Stomach (tissue), 4 donors: ENCODE data around the gene UST.

Experiments
- CTCF ChIP-seq, 7 experiments: fragments of 450-650 bp in 4 of 7; fragments of 200-600 bp in 3 of 7; sonication (generic) in 3 of 7; IDR thresholded peaks; one replicate each; pipeline ENCODE4 v1.5.1; 2016 to 2019; ENCODE audit warnings: antibody characterized with exemption in 7 of 7, control low read depth in 2 of 7, mild to moderate bottlenecking in 1 of 7
- EP300 ChIP-seq: sonication (generic); formaldehyde crosslinking; IDR thresholded peaks from one replicate; pipeline ENCODE4 v1.6.1; 2017; ENCODE audit warnings: antibody characterized with exemption
- POLR2A ChIP-seq, 4 donors: fragments of 450-650 bp; IDR thresholded peaks; one replicate each; pipeline ENCODE4 v1.6.1; 2016; ENCODE audit warnings: antibody characterized with exemption in 4 of 4, control low read depth in 2 of 4, mild to moderate bottlenecking in 1 of 4, moderate library complexity in 1 of 4
- POLR2AphosphoS5 ChIP-seq, 3 donors: sonication (generic); formaldehyde crosslinking; IDR thresholded peaks; one replicate each; pipeline ENCODE4 v1.6.1; 2016; ENCODE audit warnings: antibody characterized with exemption in 3 of 3

- TF ChIP-seq CTCF (IDR thresholded peaks at IDR 0.05) (no peak), EP300 (no peak), POLR2AphosphoS5 (IDR thresholded peaks at IDR 0.05) (no peak), POLR2A (IDR thresholded peaks at IDR 0.05) (no peak)
Observed at GRCh38 chr6:148779142-148779562, 32.3 kb downstream of the UST start.
